HG03175 (cell line): ENCODE data around the gene KLHL3.

Source experiments
- ATAC-seq: cut with Tn5 transposase; IDR thresholded peaks from one replicate; pipeline ENCODE4 v1.9.1; 2021; ENCODE audit warnings: mild to moderate bottlenecking, moderate library complexity; ENCODE audit not compliant: unreplicated experiment

The KLHL3 gene

GRCh38 chr5:137615171-137615775 lies 120.6 kb downstream of the KLHL3 start:
- ATAC-seq = no peak

DNA sequence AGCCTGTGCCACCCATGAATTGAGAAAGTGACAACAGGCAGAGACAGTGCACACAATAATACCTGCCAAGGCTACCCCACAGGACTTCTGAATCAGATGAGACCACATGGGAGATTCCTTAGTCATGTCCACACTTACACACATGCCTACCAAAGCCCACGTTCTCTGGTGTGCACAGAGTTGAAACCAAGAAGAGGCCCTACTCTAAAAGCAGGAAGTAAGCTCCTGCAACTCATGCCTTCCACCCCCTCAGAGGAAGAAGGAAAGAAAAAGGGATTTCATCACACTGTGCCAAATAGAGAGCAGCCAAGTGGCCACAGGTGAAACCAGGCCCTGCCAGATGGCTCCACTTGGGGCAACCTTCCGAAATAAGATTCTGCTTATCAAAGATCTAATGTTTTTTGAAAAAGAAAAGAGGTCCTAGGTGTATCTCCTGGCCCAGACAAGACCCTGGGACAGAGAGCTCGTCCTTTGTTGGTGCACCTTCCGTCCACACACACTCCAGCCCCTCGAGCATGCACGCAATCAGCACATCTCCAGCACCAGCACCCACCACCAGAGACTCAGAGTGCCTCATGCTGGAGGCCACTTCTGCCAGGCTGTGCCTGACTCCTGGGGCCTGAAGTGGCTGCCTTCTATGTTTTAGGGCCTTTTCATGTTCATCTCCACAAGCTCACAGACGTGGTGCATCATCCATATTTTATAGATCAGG lies 122.2 kb downstream of the KLHL3 start:
- ATAC-seq = no peak

DNA sequence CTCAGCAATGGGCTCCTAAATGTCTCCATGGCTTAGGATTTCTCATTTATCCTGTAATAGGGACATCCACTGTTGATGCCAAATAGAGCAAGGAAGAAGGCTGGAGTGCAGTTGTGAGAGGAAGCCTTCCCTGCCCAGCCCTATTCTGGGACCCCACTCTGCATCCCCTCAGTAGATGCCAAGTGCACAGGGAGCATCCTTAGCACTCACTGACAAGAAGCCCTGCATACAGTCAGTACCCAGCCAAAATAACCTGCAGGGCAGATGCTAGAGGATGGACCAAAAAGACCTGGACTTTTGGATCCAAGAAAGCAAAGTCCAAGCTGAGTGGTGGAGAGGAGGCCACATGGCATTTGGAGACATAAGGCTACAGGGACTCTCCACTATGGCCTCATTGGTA lies 123.3 kb downstream of the KLHL3 start:
- ATAC-seq = no peak

DNA sequence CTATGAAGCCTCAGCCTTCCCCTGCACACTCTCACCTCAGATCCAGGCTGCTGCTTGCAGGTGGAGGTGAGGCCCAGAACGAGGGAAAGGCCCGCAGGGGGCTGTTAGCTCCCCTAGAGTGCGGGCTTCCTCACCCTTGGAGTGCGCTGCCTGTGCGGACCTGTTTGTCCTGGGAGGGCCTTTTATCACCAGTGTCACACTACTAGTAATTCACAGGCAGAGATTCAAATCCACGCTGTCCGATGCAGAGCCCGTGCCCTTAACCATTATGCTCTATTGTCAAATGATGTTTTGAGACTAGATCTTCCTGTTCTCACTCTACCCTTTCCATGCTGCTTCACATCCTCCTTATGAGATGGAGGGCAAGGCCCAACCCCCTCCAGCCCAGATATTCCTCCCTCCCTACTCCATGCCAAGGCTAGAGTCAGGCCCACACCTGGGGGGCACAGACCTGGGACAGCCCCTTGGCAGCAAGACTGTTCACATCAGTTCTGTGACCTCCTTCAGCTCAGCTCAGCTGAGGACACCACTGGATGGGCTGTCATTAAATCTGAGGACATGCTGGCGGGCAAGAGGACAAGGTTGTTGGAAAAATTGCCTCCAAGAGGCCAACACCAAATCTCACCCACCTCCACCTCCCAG lies 124.0 kb downstream of the KLHL3 start:
- no peak for ATAC-seq

DNA sequence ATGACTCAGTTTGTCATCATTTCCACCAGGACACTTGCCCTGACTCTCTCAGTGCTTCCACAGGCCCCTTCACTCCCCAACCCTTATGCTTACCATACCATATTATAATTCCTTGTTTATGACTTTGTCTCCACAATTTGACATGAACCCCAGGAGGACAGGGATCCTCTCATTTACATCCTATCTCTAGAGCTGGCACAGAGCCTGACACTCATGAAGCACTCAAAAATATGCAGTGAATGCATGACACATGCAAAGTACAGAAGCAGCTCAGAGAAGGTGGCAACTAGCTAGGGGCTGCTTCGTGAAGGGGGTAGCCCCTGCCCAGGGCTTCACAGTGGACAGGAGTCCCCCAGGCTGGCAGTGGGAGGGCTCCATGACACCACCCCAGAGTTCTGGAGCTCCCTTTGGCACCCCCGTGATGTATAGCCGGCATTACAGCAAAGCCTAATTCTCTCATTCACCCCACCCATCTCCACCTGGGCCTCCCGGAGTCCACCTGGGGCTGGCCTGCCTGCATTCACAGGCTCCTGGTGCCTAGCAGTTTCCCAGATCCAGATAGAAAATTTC lies 124.8 kb downstream of the KLHL3 start:
- no peak for ATAC-seq

DNA sequence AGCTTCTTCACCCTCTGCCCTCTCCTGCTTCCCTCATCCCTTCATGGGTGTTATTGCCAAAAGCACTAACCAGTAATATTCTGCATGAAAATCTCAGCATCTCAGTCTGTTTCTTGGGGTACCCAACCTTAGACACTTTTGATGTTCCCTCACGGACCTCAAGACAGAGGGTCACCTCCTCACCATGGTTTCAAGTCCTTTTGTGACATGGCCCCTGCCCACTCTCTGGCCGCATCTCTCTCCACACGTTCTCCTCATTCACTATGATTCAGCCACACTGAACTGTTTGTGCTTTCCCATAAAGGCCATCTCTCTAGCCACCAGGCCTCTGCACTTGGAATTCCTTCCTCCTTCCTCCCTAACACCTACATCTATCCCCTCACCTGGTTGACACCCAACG lies 125.3 kb downstream of the KLHL3 start:
- no peak for ATAC-seq

GRCh38 chr5:137609127-137609526 lies 126.8 kb downstream of the KLHL3 start:
- no peak for ATAC-seq

- no peak for ATAC-seq
Measured at GRCh38 chr5:137607771-137608170, 128.1 kb downstream of the KLHL3 start.

DNA sequence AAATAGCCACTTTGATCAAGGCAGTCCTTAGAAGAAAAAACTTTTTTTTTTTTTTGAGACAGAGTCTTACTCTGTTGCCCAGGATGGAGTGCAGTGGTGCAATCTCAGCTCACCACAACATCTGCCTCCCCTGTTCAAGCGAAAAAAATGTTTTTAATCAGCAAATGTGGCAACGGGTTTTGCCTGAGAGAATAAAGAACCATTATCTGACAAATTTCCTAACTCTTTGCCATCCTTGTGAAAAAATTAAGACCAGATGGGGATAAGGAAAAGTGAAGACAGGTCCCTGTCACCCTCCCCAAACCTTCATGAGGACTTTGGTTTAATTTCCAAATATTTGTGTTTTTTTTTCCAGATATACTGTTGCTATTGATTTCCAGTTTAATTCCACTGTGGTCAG lies 129.5 kb downstream of the KLHL3 start:
- no peak for ATAC-seq

DNA sequence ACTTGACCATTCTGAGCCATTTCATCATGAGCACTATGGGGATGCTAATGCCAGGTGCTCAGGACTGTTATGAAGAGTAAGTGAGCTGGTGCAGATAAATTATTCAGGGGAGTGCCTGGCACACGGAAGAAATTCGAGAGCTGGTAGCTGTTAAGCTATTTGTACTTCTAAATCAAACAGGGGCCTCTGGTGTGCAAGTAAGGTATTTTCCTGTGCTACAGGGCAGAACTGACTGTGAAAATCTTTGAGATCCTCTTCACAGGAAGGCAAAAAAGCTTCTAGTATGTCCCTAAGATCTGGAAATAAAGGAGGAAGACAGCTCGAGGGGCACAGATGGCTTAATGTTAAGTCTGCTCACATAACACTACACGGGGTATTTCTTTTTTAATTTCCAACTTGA lies 130.5 kb downstream of the KLHL3 start:
- ATAC-seq = no peak

GRCh38 chr5:137604348-137605095 lies 131.4 kb downstream of the KLHL3 start:
- ATAC-seq = no peak

- ATAC-seq = no peak
Measured at GRCh38 chr5:137603891-137604290, 132.0 kb downstream of the KLHL3 start.

GRCh38 chr5:137603356-137603755 lies 132.5 kb downstream of the KLHL3 start:
- ATAC-seq = no peak

DNA sequence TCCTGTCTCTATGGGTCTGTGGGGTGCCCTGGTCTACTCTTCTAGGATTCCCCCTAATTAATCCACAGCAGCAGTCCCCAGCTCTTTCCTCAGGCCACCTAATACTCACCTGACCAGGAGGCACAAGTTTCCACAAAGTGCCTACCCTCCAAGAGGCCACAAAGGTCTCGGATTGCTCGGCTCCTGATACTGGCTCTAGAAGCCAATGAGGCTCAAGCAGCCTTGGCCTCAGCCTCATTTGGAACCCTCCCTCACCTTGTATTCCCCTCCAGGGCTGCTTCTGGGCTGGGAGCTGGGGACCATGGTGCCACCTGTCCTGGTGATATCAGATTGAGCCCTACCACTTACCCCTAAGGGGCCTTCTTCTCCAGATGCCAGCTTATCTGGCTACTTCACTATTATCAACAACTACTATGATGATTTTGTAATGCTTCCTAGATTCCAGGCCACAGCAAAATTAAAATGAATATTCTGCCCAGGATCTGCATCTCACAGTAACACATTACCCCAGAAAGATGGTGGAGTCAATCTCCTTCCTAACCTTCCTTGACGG lies 133.1 kb downstream of the KLHL3 start:
- no peak for ATAC-seq

GRCh38 chr5:137600721-137601360 lies 135.0 kb downstream of the KLHL3 start:
- no peak for ATAC-seq

GRCh38 chr5:137599457-137599856 lies 136.4 kb downstream of the KLHL3 start:
- no peak for ATAC-seq

DNA sequence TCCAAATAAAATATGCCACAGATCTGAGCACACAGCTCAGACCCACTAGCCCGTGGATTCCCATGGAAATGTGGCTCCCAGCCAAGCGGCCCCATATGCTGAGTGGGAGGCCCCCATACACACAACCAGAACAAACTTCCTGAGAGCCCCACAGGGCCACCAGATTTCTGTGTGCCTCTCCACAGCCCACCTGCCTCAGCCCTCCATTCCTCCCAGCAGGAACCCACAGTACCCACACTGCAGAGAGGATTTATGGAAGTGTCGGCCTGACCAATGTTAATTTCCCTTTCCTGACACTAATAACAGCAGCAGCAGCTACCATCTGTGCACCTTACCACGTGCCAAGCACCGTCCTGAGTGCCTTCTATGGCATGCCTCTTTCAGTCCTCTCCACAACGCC lies 137.5 kb downstream of the KLHL3 start:
- no peak for ATAC-seq

DNA sequence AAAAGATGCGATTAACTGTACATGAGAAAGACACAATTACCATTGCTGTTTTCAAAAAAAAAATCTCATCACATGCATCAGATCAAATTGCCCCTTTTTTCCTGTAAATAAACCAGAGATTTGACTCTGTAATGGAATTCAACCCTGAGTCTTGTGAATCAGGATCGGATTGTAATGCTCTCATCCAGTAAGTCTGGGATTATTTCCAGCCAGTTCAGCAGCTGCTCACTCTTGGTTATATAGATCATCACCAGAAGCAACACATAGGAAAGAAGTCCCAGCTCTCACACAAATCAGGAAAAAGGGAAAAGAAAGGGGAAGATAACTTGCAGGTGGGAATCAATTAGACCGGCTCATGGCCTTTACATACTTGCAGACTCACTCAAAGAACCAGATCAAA lies 138.9 kb downstream of the KLHL3 start:
- no peak for ATAC-seq

GRCh38 chr5:137595396-137596079 lies 140.4 kb downstream of the KLHL3 start:
- no peak for ATAC-seq

DNA sequence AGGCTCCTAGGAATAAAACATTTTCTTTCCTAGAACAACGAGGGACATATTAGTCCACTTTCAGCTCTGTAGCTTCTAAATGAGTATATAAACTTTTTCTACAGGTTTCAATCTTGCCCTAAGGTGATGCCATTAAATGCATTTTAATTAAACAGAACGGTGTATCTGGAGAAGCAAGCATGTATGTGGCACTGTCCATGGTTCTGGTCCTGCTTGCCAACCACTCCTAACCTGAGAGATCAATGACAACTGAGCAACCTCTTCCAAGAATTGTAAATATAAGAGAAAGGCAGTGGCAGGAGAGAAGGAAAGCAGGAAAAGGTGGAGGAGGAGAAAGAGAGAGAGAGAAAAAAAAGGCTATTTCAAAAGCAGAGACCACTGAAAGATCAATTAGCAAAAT lies 141.2 kb downstream of the KLHL3 start:
- ATAC-seq = no peak
